ENCODE results near the gene PREX1. TPM values are rescaled to one million over a fixed set of nuclear protein-coding genes. Genes with fewer than 3 reads are reported as not detected.

PREX1 gene
- total RNA-seq, 1 experiment from 2014 or later: 20.0 TPM

- ChIA-PET CTCF (no interaction called here), POLR2A (interaction anchor here (0.6 kb wide), 1 partner anchor 320 kb away, joined by 3 read pairs; no protein-coding TSS in a partner anchor)
- Histone ChIP-seq H3K9me3 (ENCODE audit: control insufficient read depth, insufficient read depth, low read depth, low read length) (no peaks in the 10 kb centered on the region), H3K27ac (ENCODE audit: low read length) (no peak overlapping the region), H3K36me3 (ENCODE audit: control insufficient read depth, insufficient read depth, low read length) (no peaks in the 10 kb centered on the region), H3K4me1 (ENCODE audit: control insufficient read depth, insufficient read depth, low read length) (no peaks in the 10 kb centered on the region), H3K4me3 (ENCODE audit: low read depth in 2 of 2, low read length in 2 of 2) (no peak overlapping the region), H3K27me3 (ENCODE audit: control insufficient read depth, insufficient read depth, low read length) (no peaks in the 10 kb centered on the region)
- no peak for ATAC-seq
- no TSS peak for BruUV-seq (replicated peaks)
- TF ChIP-seq POLR2AphosphoS5 (IDR thresholded peaks at IDR 0.05; ENCODE audit: low read depth, low read length) (no peak), SIN3A (IDR thresholded peaks at IDR 0.05; ENCODE audit: borderline replicate concordance, insufficient read depth, low read depth, low read length) (no peak), TCF7L2 (IDR thresholded peaks at IDR 0.05; ENCODE audit: low read depth, low read length) (no peak), REST (IDR thresholded peaks at IDR 0.05; ENCODE audit: insufficient read depth in 1 of 2, low read depth in 2 of 2, low read length in 1 of 2) (no peak), CTCF (IDR thresholded peaks at IDR 0.05) (no peak)
- in situ Hi-C loops (cut with HindIII; ENCODE audit: low pct_unique_long_range_greater_than_20kb, low sequenced_read_pairs): no loop called here
- intact Hi-C loops (cut with micrococcal nuclease; ENCODE audit: unreplicated experiment): no loop called here
- no peak for DNase-seq (ENCODE audit: low read depth, low spot score)
Measured at GRCh38 chr20:48626938-48627736, 200.7 kb downstream of the PREX1 start.

GRCh38 chr20:48626226-48626937 is 201.4 kb downstream of the PREX1 start:
- BruUV-seq (replicated peaks): no TSS peak
- POLR2A ChIA-PET: no interaction called here
- CTCF ChIA-PET: no interaction called here
- H3K27ac ChIP-seq (ENCODE audit: low read length): no peak overlapping the region
- H3K36me3 ChIP-seq (ENCODE audit: control insufficient read depth, insufficient read depth, low read length): no peaks in the 10 kb centered on the region
- 0 out of 2 replicates have a peak, but pooled peaks cover under 1% of the 10 kb centered on the region for H3K4me1 ChIP-seq (ENCODE audit: control insufficient read depth, insufficient read depth, low read length)
- in situ Hi-C loops (cut with HindIII; ENCODE audit: low pct_unique_long_range_greater_than_20kb, low sequenced_read_pairs) (no loop called here), intact Hi-C loops (cut with micrococcal nuclease; ENCODE audit: unreplicated experiment) (no loop called here)
- no peaks in the 10 kb centered on the region for H3K9me3 ChIP-seq (ENCODE audit: control insufficient read depth, insufficient read depth, low read depth, low read length)
- ATAC-seq (no peak), DNase-seq (ENCODE audit: low read depth, low spot score) (no peak)
- H3K4me3 ChIP-seq (ENCODE audit: low read depth in 2 of 2, low read length in 2 of 2): no peak overlapping the region
- no peaks in the 10 kb centered on the region for H3K27me3 ChIP-seq (ENCODE audit: control insufficient read depth, insufficient read depth, low read length)
- TF ChIP-seq CTCF (IDR thresholded peaks at IDR 0.05) (no peak), REST (IDR thresholded peaks at IDR 0.05; ENCODE audit: insufficient read depth in 1 of 2, low read depth in 2 of 2, low read length in 1 of 2) (no peak), POLR2AphosphoS5 (IDR thresholded peaks at IDR 0.05; ENCODE audit: low read depth, low read length) (no peak), TCF7L2 (IDR thresholded peaks at IDR 0.05; ENCODE audit: low read depth, low read length) (no peak), SIN3A (IDR thresholded peaks at IDR 0.05; ENCODE audit: borderline replicate concordance, insufficient read depth, low read depth, low read length) (no peak)

Data from Panc1 (cell line).